Tibial artery (tissue), 4 donors: Measurements from ENCODE around the gene MICU2.

Source experiments
- DNase-seq, 2 donors: peaks; one replicate each; pipeline ENCODE4 v3.0.0-alpha.2; 2019
- H3K27ac ChIP-seq, 2 donors: fragments of 200-600 bp; sonication (generic) in 1 of 2; 1 replicate in 1 of 2; 2 replicates in 1 of 2; pipeline ENCODE4 v1.5.1; 2018 to 2019; ENCODE audit warnings: mild to moderate bottlenecking in 1 of 2
- H3K27me3 ChIP-seq, 2 donors: fragments of 200-600 bp; sonication (generic) in 1 of 2; one replicate each; pipeline versions ENCODE4 v1.5.1 to v1.6.0; 2016 to 2019
- H3K36me3 ChIP-seq, 3 donors: fragments of 200-600 bp; sonication (generic) in 2 of 3; one replicate each; pipeline ENCODE4 v1.5.1; 2016 to 2019; ENCODE audit warnings: mild to moderate bottlenecking in 2 of 3
- H3K4me1 ChIP-seq, 4 donors: fragments of 200-600 bp; sonication (generic) in 2 of 4; 1 replicate in 3 of 4; 2 replicates in 1 of 4; pipeline ENCODE4 v1.5.1; 2016 to 2019
- H3K4me3 ChIP-seq, 2 donors: fragments of 200-600 bp; sonication (generic) in 1 of 2; 1 replicate in 1 of 2; 2 replicates in 1 of 2; pipeline ENCODE4 v1.5.1; 2018 to 2019; ENCODE audit warnings: mild to moderate bottlenecking in 2 of 2
- H3K9me3 ChIP-seq, 3 donors: fragments of 200-600 bp; sonication (generic) in 1 of 3; one replicate each; pipeline ENCODE4 v1.5.1; 2016 to 2019
- CTCF ChIP-seq, 2 experiments: fragments of 200-600 bp in 1 of 2; fragments of 450-650 bp in 1 of 2; IDR thresholded peaks; one replicate each; pipeline ENCODE4 v1.5.1; 2017 to 2019; ENCODE audit warnings: antibody characterized with exemption in 2 of 2, mild to moderate bottlenecking in 1 of 2, moderate library complexity in 1 of 2
- intact Hi-C: fragments of 100-400 bp; cut with DNase I; formaldehyde crosslinking; loops from one replicate; pipeline ENCODE4 v1.15.0; 2023; ENCODE audit warnings: low total_unique reads

The MICU2 gene

GRCh38 chr13:21636656-21637055 is 32.7 kb upstream of the MICU2 start:
- H3K27ac ChIP-seq = no peak overlapping the region
- H3K9me3 ChIP-seq = no peaks in the 10 kb centered on the region
- peaks cover 0 to 12% of the 10 kb centered on the region in 2 donors for H3K27me3 ChIP-seq
- intact Hi-C loops = loop anchor here (10.0 kb wide), 1 partner anchor 408 kb away; no protein-coding TSS in a partner anchor
- no peak for DNase-seq
- no peak overlapping the region for H3K4me3 ChIP-seq
- no peaks in the 10 kb centered on the region for H3K4me1 ChIP-seq
- no peak for TF ChIP-seq CTCF (IDR thresholded peaks at IDR 0.05)
- H3K36me3 ChIP-seq = no peaks in the 10 kb centered on the region

GRCh38 chr13:21632196-21632595 is 28.2 kb upstream of the MICU2 start:
- Histone ChIP-seq H3K27me3 (peaks cover 0 to 7% of the 10 kb centered on the region in 2 donors), H3K36me3 (no peaks in the 10 kb centered on the region), H3K4me1 (no peaks in the 10 kb centered on the region), H3K9me3 (no peaks in the 10 kb centered on the region), H3K27ac (no peak overlapping the region), H3K4me3 (no peak overlapping the region)
- DNase-seq = no peak
- intact Hi-C loops = loop anchor here (10.0 kb wide), 1 partner anchor 413 kb away; no protein-coding TSS in a partner anchor
- TF ChIP-seq CTCF (IDR thresholded peaks at IDR 0.05) = no peak

GRCh38 chr13:21625366-21625765 is 21.4 kb upstream of the MICU2 start:
- Histone ChIP-seq H3K4me1 (no peaks in the 10 kb centered on the region), H3K36me3 (no peaks in the 10 kb centered on the region), H3K27ac (no peak overlapping the region), H3K9me3 (no peaks in the 10 kb centered on the region), H3K4me3 (no peak overlapping the region), H3K27me3 (no peaks in the 10 kb centered on the region)
- no peak for DNase-seq
- intact Hi-C loops = no loop called here
- TF ChIP-seq CTCF (IDR thresholded peaks at IDR 0.05) = peak in 1 of 2 experiments; percentile 15

- no peaks in the 10 kb centered on the region for H3K36me3 ChIP-seq
- no peak for DNase-seq
- H3K27me3 ChIP-seq = peaks cover 0 to 8% of the 10 kb centered on the region in 2 donors
- intact Hi-C loops = no loop called here
- no peaks in the 10 kb centered on the region for H3K9me3 ChIP-seq
- TF ChIP-seq CTCF (IDR thresholded peaks at IDR 0.05) = no peak
- H3K27ac ChIP-seq = no peak overlapping the region
- H3K4me3 ChIP-seq = no peak overlapping the region
- no peaks in the 10 kb centered on the region for H3K4me1 ChIP-seq
Measured at GRCh38 chr13:21620861-21621260, 16.9 kb upstream of the MICU2 start.

- Histone ChIP-seq H3K27ac (no peak overlapping the region), H3K9me3 (no peaks in the 10 kb centered on the region), H3K27me3 (peaks cover 0 to 8% of the 10 kb centered on the region in 2 donors), H3K4me1 (no peaks in the 10 kb centered on the region), H3K4me3 (no peak overlapping the region), H3K36me3 (no peaks in the 10 kb centered on the region)
- DNase-seq = no peak
- intact Hi-C loops = no loop called here
- TF ChIP-seq CTCF (IDR thresholded peaks at IDR 0.05) = no peak
Measured at GRCh38 chr13:21619633-21620220, 15.8 kb upstream of the MICU2 start.

- no peak for DNase-seq
- Histone ChIP-seq H3K4me3 (no peak overlapping the region), H3K27me3 (peaks cover 0 to 8% of the 10 kb centered on the region in 2 donors), H3K27ac (no peak overlapping the region), H3K9me3 (no peaks in the 10 kb centered on the region), H3K4me1 (no peaks in the 10 kb centered on the region), H3K36me3 (no peaks in the 10 kb centered on the region)
- intact Hi-C loops = no loop called here
- no peak for TF ChIP-seq CTCF (IDR thresholded peaks at IDR 0.05)
Measured at GRCh38 chr13:21616880-21617279, 12.9 kb upstream of the MICU2 start.
